HEK293T (cell line): ENCODE data around the gene TRAPPC12.

Experiments used
- CTCF ChIA-PET: fragments of 350-600 bp; formaldehyde crosslinking; extraction: SDS; loops from one replicate; lab custom pipeline; 2021; ENCODE audit warnings: antibody characterized with exemption, inconsistent platforms; lab: Yijun Ruan, JAX
- POLR2A ChIA-PET: fragments of 350-600 bp; formaldehyde crosslinking; extraction: SDS; loops from one replicate; lab custom pipeline; 2020; ENCODE audit warnings: antibody characterized with exemption, inconsistent platforms; lab: Yijun Ruan, JAX
- DNase-seq: peaks from one replicate; pipeline ENCODE4 v3.0.0; 2012; ENCODE audit warnings: mixed read lengths; ENCODE audit errors: extremely low spot score
- ARNT ChIP-seq: fragments of 450-650 bp; IDR thresholded peaks from 2 replicates; pipeline ENCODE4 v1.6.1; 2017; ENCODE audit warnings: mild to moderate bottlenecking
- BHLHE40 ChIP-seq: fragments of 450-650 bp; IDR thresholded peaks from 2 replicates; pipeline ENCODE4 v1.6.1; 2016; ENCODE audit warnings: mild to moderate bottlenecking, moderate library complexity, borderline replicate concordance
- CTBP1 ChIP-seq: fragments of 450-650 bp; IDR thresholded peaks from 2 replicates; pipeline ENCODE4 v1.6.1; 2016; ENCODE audit warnings: borderline replicate concordance
- ELF4 ChIP-seq: fragments of 450-650 bp; IDR thresholded peaks from 2 replicates; pipeline ENCODE4 v1.6.1; 2017; ENCODE audit warnings: antibody characterized with exemption
- FOXA1 ChIP-seq: fragments of 450-650 bp; IDR thresholded peaks from 2 replicates; pipeline ENCODE4 v1.6.1; 2016; ENCODE audit warnings: mild to moderate bottlenecking
- FOXK2 ChIP-seq: fragments of 450-650 bp; IDR thresholded peaks from 2 replicates; pipeline ENCODE4 v1.6.1; 2016; ENCODE audit warnings: mild to moderate bottlenecking
- FOXM1 ChIP-seq: fragments of 450-650 bp; IDR thresholded peaks from 2 replicates; pipeline ENCODE4 v1.6.1; 2017; ENCODE audit warnings: mild to moderate bottlenecking, borderline replicate concordance
- HDGF ChIP-seq: fragments of 450-650 bp; IDR thresholded peaks from 2 replicates; pipeline ENCODE4 v1.6.1; 2017; ENCODE audit warnings: antibody characterized with exemption, borderline replicate concordance
- L3MBTL2 ChIP-seq: fragments of 450-650 bp; conservative IDR thresholded peaks from 2 replicates; pipeline ENCODE4 v1.6.1; 2016; ENCODE audit warnings: mild to moderate bottlenecking
- LEF1 ChIP-seq: fragments of 450-650 bp; IDR thresholded peaks from 2 replicates; pipeline ENCODE4 v1.6.1; 2017; ENCODE audit warnings: mild to moderate bottlenecking, borderline replicate concordance
- NFRKB ChIP-seq: fragments of 450-650 bp; IDR thresholded peaks from 2 replicates; pipeline ENCODE4 v1.6.1; 2016; ENCODE audit warnings: mild to moderate bottlenecking, moderate library complexity
- PKNOX1 ChIP-seq: fragments of 450-650 bp; IDR thresholded peaks from 2 replicates; pipeline ENCODE4 v1.6.1; 2016
- SP1 ChIP-seq: fragments of 450-650 bp; IDR thresholded peaks from 2 replicates; pipeline ENCODE4 v1.6.1; 2017
- SUZ12 ChIP-seq: fragments of 450-650 bp; IDR thresholded peaks from 2 replicates; pipeline ENCODE4 v1.6.1; 2016; ENCODE audit warnings: mild to moderate bottlenecking
- TARDBP ChIP-seq: fragments of 450-650 bp; IDR thresholded peaks from 2 replicates; pipeline ENCODE4 v1.6.1; 2016
- ZNF384 ChIP-seq: fragments of 450-650 bp; IDR thresholded peaks from 2 replicates; pipeline ENCODE4 v1.6.1; 2016

Gene TRAPPC12

DNA sequence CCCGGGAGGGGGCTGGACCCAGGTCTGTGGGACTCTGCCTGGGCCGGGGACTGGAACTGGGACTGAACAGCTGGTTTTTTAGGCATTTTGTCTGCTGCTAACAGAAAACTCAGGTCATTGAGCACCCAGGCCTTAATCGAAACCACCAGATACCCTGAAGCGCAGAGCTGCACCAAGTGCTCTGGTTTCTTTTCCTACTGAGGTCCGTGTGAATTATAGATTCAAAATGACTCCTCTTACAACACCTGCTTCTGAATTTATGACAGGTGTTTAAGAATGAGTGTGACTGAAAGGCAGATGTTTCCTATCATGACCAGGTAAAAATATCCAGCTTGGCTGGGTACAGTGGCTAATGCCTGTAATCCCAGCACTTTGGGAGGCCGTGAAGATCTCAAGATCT is 47.8 kb downstream of the TRAPPC12 start:
- no peak for TF ChIP-seq BHLHE40
- no peak for TF ChIP-seq FOXM1
- TF ChIP-seq FOXK2 = no peak
- TF ChIP-seq ARNT = no peak
- TF ChIP-seq SUZ12 = no peak
- TF ChIP-seq L3MBTL2 = no peak
- TF ChIP-seq HDGF = no peak
- no peak for TF ChIP-seq SP1
- TF ChIP-seq CTBP1 = no peak
- no peak for TF ChIP-seq ZNF384
- no peak for TF ChIP-seq LEF1
- ChIA-PET POLR2A (no interaction called here), CTCF (no interaction called here)
- DNase-seq = no peak

- ChIA-PET CTCF (no interaction called here), POLR2A (no interaction called here)
- DNase-seq = no peak
- no peak for TF ChIP-seq FOXA1
- TF ChIP-seq ZNF384 = no peak
- no peak for TF ChIP-seq SUZ12
- TF ChIP-seq TARDBP = no peak
- TF ChIP-seq LEF1 = no peak
- no peak for TF ChIP-seq FOXM1
- TF ChIP-seq ELF4 = no peak
Measured at GRCh38 chr2:3428577-3428976, 49.1 kb downstream of the TRAPPC12 start.

GRCh38 chr2:3429066-3429610 is 49.6 kb downstream of the TRAPPC12 start:
- CTCF ChIA-PET = interaction anchor here (0.6 kb wide), 1 partner anchor 759 kb away, joined by 4 read pairs; no protein-coding TSS in a partner anchor
- TF ChIP-seq PKNOX1 = no peak
- POLR2A ChIA-PET = no interaction called here
- DNase-seq = no peak

GRCh38 chr2:3430172-3430571 is 50.7 kb downstream of the TRAPPC12 start:
- CTCF ChIA-PET = interaction anchor here (0.6 kb wide), 1 partner anchor 758 kb away, joined by 4 read pairs; no protein-coding TSS in a partner anchor
- DNase-seq = no peak
- no peak for TF ChIP-seq FOXA1
- no peak for TF ChIP-seq SP1
- no peak for TF ChIP-seq SUZ12
- no peak for TF ChIP-seq BHLHE40
- no peak for TF ChIP-seq FOXK2
- TF ChIP-seq TARDBP = no peak
- no peak for TF ChIP-seq ELF4
- no peak for TF ChIP-seq ARNT
- TF ChIP-seq L3MBTL2 = no peak
- POLR2A ChIA-PET = no interaction called here

- no peak for DNase-seq
- TF ChIP-seq PKNOX1 = no peak
- no peak for TF ChIP-seq BHLHE40
- TF ChIP-seq SP1 = no peak
- no peak for TF ChIP-seq FOXM1
- TF ChIP-seq LEF1 = no peak
- no peak for TF ChIP-seq L3MBTL2
- TF ChIP-seq TARDBP = no peak
- no peak for TF ChIP-seq ARNT
- TF ChIP-seq ELF4 = no peak
- no peak for TF ChIP-seq ZNF384
- POLR2A ChIA-PET = no interaction called here
- CTCF ChIA-PET = no interaction called here
Measured at GRCh38 chr2:3430740-3431490, 51.4 kb downstream of the TRAPPC12 start.

- CTCF ChIA-PET = no interaction called here
- no peak for TF ChIP-seq NFRKB
- TF ChIP-seq FOXM1 = no peak
- no peak for TF ChIP-seq ARNT
- TF ChIP-seq L3MBTL2 = no peak
- TF ChIP-seq BHLHE40 = no peak
- TF ChIP-seq PKNOX1 = no peak
- TF ChIP-seq SUZ12 = no peak
- TF ChIP-seq ELF4 = no peak
- no peak for TF ChIP-seq ZNF384
- no peak for TF ChIP-seq SP1
- POLR2A ChIA-PET = no interaction called here
- no peak for DNase-seq
Measured at GRCh38 chr2:3432067-3432466, 52.6 kb downstream of the TRAPPC12 start.
